Measurements from ENCODE around the gene SLC35F3.
"Not testable (repeated sequence)": the region's sequence is repeated elsewhere in the genome, so short reads cannot be mapped to it uniquely, and the experiment has no call there.

The SLC35F3 gene

GRCh38 chr1:234206651-234207284, 302.3 kb downstream of the SLC35F3 start:
- DNase-seq, result no peak

- no peak for DNase-seq
Measured at GRCh38 chr1:234208351-234208750, 303.9 kb downstream of the SLC35F3 start.

- DNase-seq, result no peak
Measured at GRCh38 chr1:234208791-234209190, 304.3 kb downstream of the SLC35F3 start.

- not testable (repeated sequence) for DNase-seq
Measured at GRCh38 chr1:234210429-234210828, 306.0 kb downstream of the SLC35F3 start.

- DNase-seq, result not testable (repeated sequence)
Measured at GRCh38 chr1:234211855-234212254, 307.4 kb downstream of the SLC35F3 start.

GRCh38 chr1:234212764-234213657, 308.5 kb downstream of the SLC35F3 start:
- DNase-seq, result no peak

- DNase-seq, result no peak
Measured at GRCh38 chr1:234213658-234214128, 309.2 kb downstream of the SLC35F3 start.

GRCh38 chr1:234214129-234214910, 309.8 kb downstream of the SLC35F3 start:
- peak; percentile 58 for DNase-seq

GRCh38 chr1:234214911-234215892, 310.7 kb downstream of the SLC35F3 start:
- no peak for DNase-seq

GRCh38 chr1:234216116-234216703, 311.7 kb downstream of the SLC35F3 start:
- no peak for DNase-seq

- no peak for DNase-seq
Measured at GRCh38 chr1:234217316-234217840, 312.9 kb downstream of the SLC35F3 start.

GRCh38 chr1:234218078-234218477, 313.6 kb downstream of the SLC35F3 start:
- no peak for DNase-seq

GRCh38 chr1:234219711-234220110, 315.2 kb downstream of the SLC35F3 start:
- DNase-seq, result no peak

GRCh38 chr1:234221601-234222000, 317.1 kb downstream of the SLC35F3 start:
- DNase-seq, result no peak

- no peak for DNase-seq
Measured at GRCh38 chr1:234222561-234223280, 318.2 kb downstream of the SLC35F3 start.

GRCh38 chr1:234226113-234226818, 321.8 kb downstream of the SLC35F3 start:
- no peak for DNase-seq

GRCh38 chr1:234226819-234227165, 322.3 kb downstream of the SLC35F3 start:
- DNase-seq, result no peak

- DNase-seq, result no peak
Measured at GRCh38 chr1:234229581-234230387, 325.3 kb downstream of the SLC35F3 start.

- no peak for DNase-seq
Measured at GRCh38 chr1:234230414-234230862, 326.0 kb downstream of the SLC35F3 start.

Data from activated CD8-positive, alpha-beta memory T cell treated with anti-CD3 and anti-CD28 coated beads for 24 hours (primary cell).